ENCODE results near the gene RPUSD2. TPM values are rescaled to one million over a fixed set of nuclear protein-coding genes. Genes with fewer than 3 reads are reported as not detected.
"Not testable (repeated sequence)": the region's sequence is repeated elsewhere in the genome, so short reads cannot be mapped to it uniquely, and the experiment has no call there.

Gene RPUSD2
- total RNA-seq, 1 experiment from 2014 or later, result 17.5 TPM

DNA sequence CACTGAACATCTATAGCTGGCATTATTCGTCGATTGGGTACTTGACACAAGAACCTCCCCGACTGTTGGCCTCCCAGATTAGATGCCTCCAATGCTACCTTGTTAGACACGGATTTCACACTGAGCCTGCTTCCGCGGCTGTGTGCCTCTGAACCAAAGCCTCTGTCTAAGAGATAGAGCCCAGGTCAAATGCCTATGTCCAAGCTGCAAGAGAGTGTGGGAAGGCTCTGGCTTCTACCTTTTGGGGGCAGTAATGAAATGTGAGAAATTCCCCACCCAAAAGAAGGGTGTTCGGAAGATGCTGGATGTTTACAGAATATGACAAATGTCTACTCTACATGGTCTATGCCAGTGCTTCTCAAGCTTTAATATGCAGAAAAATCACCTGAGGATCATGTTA lies 2.0 kb upstream of the RPUSD2 start:
- POLR2A ChIA-PET, result interaction anchor here (0.6 kb wide), 1 partner anchor 17 kb away, joined by 3 read pairs; no protein-coding TSS in a partner anchor
- intact Hi-C loops (cut with micrococcal nuclease; ENCODE audit: unreplicated experiment), result no loop called here
- ATAC-seq (peak; percentile 35), DNase-seq (ENCODE audit: low read depth, low spot score) (no peak)
- in situ Hi-C loops (cut with HindIII; ENCODE audit: low pct_unique_long_range_greater_than_20kb, low sequenced_read_pairs), result no loop called here
- Histone ChIP-seq H3K27ac (ENCODE audit: low read length) (no peak overlapping the region), H3K4me3 (ENCODE audit: low read depth in 2 of 2, low read length in 2 of 2) (no peak overlapping the region), H3K36me3 (ENCODE audit: control insufficient read depth, insufficient read depth, low read length) (no peaks in the 10 kb centered on the region; the same call in 1 of the 2 replicates), H3K4me1 (ENCODE audit: control insufficient read depth, insufficient read depth, low read length) (peaks cover 12% of the 10 kb centered on the region), H3K9me3 (ENCODE audit: control insufficient read depth, insufficient read depth, low read depth, low read length) (no peaks in the 10 kb centered on the region), H3K27me3 (ENCODE audit: control insufficient read depth, insufficient read depth, low read length) (no peaks in the 10 kb centered on the region)
- no TSS peak for BruUV-seq (replicated peaks)
- CTCF ChIA-PET, result interaction anchor here (0.6 to 1.2 kb wide), 3 partner anchors 40 to 218 kb away, joined by 3 to 6 read pairs (median 5); no protein-coding TSS in a partner anchor
- TF ChIP-seq, protein P1, sequence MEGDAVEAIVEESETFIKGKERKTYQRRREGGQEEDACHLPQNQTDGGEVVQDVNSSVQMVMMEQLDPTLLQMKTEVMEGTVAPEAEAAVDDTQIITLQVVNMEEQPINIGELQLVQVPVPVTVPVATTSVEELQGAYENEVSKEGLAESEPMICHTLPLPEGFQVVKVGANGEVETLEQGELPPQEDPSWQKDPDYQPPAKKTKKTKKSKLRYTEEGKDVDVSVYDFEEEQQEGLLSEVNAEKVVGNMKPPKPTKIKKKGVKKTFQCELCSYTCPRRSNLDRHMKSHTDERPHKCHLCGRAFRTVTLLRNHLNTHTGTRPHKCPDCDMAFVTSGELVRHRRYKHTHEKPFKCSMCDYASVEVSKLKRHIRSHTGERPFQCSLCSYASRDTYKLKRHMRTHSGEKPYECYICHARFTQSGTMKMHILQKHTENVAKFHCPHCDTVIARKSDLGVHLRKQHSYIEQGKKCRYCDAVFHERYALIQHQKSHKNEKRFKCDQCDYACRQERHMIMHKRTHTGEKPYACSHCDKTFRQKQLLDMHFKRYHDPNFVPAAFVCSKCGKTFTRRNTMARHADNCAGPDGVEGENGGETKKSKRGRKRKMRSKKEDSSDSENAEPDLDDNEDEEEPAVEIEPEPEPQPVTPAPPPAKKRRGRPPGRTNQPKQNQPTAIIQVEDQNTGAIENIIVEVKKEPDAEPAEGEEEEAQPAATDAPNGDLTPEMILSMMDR (IDR thresholded peaks at IDR 0.05), result peak; percentile 80
- TF ChIP-seq, protein P2, sequence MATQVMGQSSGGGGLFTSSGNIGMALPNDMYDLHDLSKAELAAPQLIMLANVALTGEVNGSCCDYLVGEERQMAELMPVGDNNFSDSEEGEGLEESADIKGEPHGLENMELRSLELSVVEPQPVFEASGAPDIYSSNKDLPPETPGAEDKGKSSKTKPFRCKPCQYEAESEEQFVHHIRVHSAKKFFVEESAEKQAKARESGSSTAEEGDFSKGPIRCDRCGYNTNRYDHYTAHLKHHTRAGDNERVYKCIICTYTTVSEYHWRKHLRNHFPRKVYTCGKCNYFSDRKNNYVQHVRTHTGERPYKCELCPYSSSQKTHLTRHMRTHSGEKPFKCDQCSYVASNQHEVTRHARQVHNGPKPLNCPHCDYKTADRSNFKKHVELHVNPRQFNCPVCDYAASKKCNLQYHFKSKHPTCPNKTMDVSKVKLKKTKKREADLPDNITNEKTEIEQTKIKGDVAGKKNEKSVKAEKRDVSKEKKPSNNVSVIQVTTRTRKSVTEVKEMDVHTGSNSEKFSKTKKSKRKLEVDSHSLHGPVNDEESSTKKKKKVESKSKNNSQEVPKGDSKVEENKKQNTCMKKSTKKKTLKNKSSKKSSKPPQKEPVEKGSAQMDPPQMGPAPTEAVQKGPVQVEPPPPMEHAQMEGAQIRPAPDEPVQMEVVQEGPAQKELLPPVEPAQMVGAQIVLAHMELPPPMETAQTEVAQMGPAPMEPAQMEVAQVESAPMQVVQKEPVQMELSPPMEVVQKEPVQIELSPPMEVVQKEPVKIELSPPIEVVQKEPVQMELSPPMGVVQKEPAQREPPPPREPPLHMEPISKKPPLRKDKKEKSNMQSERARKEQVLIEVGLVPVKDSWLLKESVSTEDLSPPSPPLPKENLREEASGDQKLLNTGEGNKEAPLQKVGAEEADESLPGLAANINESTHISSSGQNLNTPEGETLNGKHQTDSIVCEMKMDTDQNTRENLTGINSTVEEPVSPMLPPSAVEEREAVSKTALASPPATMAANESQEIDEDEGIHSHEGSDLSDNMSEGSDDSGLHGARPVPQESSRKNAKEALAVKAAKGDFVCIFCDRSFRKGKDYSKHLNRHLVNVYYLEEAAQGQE (IDR thresholded peaks at IDR 0.05; ENCODE audit: insufficient read depth in 1 of 2, low read depth in 2 of 2, low read length in 1 of 2), result no peak

DNA sequence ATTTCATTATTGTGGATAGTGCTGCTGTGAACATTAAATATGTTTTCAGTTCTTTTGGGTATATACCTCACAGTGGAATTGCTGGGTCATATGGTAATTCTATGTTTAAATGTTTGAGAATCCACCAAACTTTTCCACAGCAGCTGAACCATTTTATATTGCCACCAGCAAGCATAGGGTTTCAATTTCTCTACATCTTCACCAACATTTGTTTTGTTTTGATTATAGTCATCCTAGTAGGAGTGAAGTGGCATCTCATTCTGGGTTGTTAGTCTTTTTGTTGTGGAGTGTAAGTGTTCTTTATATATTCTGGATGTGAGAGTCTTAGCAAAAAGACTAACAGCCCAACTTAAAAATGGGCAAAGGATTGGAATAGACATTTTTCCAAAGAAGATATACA lies 6.0 kb downstream of the RPUSD2 start:
- Histone ChIP-seq H3K9me3 (ENCODE audit: control insufficient read depth, insufficient read depth, low read depth, low read length) (no peaks in the 10 kb centered on the region), H3K27me3 (ENCODE audit: control insufficient read depth, insufficient read depth, low read length) (no peaks in the 10 kb centered on the region), H3K4me3 (ENCODE audit: low read depth in 2 of 2, low read length in 2 of 2) (no peak overlapping the region), H3K36me3 (ENCODE audit: control insufficient read depth, insufficient read depth, low read length) (no peaks in the 10 kb centered on the region; the same call in 1 of the 2 replicates), H3K4me1 (ENCODE audit: control insufficient read depth, insufficient read depth, low read length) (peaks cover 6% of the 10 kb centered on the region), H3K27ac (ENCODE audit: low read length) (no peak overlapping the region)
- BruUV-seq (replicated peaks), result no TSS peak
- DNase-seq (ENCODE audit: low read depth, low spot score), result no peak
- ATAC-seq, result no peak
- TF ChIP-seq, protein P2 (IDR thresholded peaks at IDR 0.05; ENCODE audit: insufficient read depth in 1 of 2, low read depth in 2 of 2, low read length in 1 of 2), result no peak
- TF ChIP-seq SIN3A (IDR thresholded peaks at IDR 0.05; ENCODE audit: borderline replicate concordance, insufficient read depth, low read depth, low read length) (no peak), TCF7L2 (IDR thresholded peaks at IDR 0.05; ENCODE audit: low read depth, low read length) (no peak)
- TF ChIP-seq, protein P1 (IDR thresholded peaks at IDR 0.05), result no peak
- intact Hi-C loops (cut with micrococcal nuclease; ENCODE audit: unreplicated experiment) (no loop called here), in situ Hi-C loops (cut with HindIII; ENCODE audit: low pct_unique_long_range_greater_than_20kb, low sequenced_read_pairs) (no loop called here)
- ChIA-PET POLR2A (no interaction called here), CTCF (interaction anchor here (0.6 kb wide), 1 partner anchor 11 kb away, joined by 6 read pairs; no protein-coding TSS in a partner anchor)

DNA sequence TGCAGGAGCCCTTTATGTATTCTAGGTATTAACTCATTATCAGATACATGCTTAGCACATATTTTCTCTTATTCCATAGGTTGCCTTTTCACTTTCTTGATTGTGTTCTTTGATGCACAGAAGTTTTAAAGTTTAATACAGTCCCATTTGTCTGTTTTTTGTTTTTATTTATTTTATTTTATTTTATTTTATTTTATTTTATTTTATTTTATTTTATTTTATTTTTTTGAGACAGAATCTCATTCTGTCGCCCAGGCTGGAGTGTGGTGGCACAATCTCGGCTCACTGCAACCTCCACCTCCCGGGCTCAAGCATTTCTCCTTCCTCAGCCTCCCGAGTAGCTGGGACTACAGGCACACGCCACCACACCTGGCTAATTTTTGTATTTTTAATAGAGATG lies 7.8 kb downstream of the RPUSD2 start:
- ATAC-seq; intact Hi-C loops (cut with micrococcal nuclease; ENCODE audit: unreplicated experiment); H3K9me3 ChIP-seq (ENCODE audit: control insufficient read depth, insufficient read depth, low read depth, low read length); H3K27me3 ChIP-seq (ENCODE audit: control insufficient read depth, insufficient read depth, low read length); H3K4me1 ChIP-seq (ENCODE audit: control insufficient read depth, insufficient read depth, low read length); POLR2A ChIA-PET; DNase-seq (ENCODE audit: low read depth, low spot score); BruUV-seq (replicated peaks); H3K36me3 ChIP-seq (ENCODE audit: control insufficient read depth, insufficient read depth, low read length); H3K27ac ChIP-seq (ENCODE audit: low read length); in situ Hi-C loops (cut with HindIII; ENCODE audit: low pct_unique_long_range_greater_than_20kb, low sequenced_read_pairs); H3K4me3 ChIP-seq (ENCODE audit: low read depth in 2 of 2, low read length in 2 of 2); CTCF ChIA-PET: not testable (repeated sequence)
